ENCODE measurements around the gene HELB.

- TF ChIP-seq EP300 (IDR thresholded peaks at IDR 0.05): no peak
- TF ChIP-seq, protein P1, sequence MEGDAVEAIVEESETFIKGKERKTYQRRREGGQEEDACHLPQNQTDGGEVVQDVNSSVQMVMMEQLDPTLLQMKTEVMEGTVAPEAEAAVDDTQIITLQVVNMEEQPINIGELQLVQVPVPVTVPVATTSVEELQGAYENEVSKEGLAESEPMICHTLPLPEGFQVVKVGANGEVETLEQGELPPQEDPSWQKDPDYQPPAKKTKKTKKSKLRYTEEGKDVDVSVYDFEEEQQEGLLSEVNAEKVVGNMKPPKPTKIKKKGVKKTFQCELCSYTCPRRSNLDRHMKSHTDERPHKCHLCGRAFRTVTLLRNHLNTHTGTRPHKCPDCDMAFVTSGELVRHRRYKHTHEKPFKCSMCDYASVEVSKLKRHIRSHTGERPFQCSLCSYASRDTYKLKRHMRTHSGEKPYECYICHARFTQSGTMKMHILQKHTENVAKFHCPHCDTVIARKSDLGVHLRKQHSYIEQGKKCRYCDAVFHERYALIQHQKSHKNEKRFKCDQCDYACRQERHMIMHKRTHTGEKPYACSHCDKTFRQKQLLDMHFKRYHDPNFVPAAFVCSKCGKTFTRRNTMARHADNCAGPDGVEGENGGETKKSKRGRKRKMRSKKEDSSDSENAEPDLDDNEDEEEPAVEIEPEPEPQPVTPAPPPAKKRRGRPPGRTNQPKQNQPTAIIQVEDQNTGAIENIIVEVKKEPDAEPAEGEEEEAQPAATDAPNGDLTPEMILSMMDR (IDR thresholded peaks at IDR 0.05): no peak
These were observed 15.0 kb upstream of the HELB start for GRCh38 chr12:66287275-66287674.

Measured in upper lobe of left lung (tissue), 4 donors.